DMS 273 treated with DMSO at 0.1 percent for 48 hours (cell line): Measurements from ENCODE around the gene LEMD3.
A peak's percentile ranks its signal among the peaks of the same experiment; 100 is the strongest.

Experiments used
- DNase-seq: peaks from one replicate; lab custom pipeline; 2025; lab: John Stamatoyannopoulos, UW

LEMD3 gene

DNA sequence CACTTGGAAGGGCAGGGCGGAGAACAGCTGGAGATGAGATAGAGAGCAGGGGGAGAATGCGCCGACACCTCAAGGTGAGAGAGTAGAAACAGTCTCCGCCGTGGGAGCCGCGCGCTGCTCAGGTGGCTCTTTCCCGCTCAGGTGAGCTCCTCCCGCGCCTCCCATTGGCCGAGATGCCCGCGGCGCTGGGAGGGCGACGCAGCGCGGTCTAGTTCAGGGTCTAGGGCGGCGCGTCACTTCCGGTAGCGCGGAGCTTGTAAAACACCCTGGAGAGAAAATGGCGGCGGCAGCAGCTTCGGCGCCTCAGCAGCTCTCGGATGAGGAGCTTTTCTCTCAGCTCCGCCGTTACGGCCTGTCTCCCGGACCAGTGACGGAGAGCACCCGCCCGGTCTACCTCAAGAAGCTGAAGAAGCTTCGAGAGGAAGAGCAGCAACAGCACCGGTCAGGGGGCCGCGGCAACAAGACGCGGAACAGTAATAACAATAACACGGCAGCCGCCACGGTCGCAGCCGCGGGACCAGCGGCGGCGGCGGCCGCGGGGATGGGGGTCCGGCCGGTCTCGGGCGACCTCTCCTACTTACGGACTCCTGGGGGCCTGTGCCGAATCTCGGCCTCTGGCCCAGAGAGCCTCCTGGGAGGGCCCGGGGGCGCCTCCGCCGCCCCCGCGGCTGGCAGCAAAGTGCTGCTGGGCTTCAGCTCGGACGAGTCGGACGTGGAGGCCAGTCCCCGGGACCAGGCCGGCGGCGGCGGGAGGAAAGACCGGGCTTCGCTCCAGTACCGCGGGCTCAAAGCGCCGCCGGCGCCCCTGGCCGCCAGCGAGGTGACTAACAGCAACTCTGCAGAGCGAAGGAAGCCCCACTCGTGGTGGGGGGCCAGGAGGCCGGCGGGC, at the start of gene LEMD3:
Gene LEMD3 (plus strand): TSS at position 264 of the 889 bp plus-strand sequence. CDS start 14 bp downstream, at position 278.
- peak; percentile 53 for DNase-seq

DNA sequence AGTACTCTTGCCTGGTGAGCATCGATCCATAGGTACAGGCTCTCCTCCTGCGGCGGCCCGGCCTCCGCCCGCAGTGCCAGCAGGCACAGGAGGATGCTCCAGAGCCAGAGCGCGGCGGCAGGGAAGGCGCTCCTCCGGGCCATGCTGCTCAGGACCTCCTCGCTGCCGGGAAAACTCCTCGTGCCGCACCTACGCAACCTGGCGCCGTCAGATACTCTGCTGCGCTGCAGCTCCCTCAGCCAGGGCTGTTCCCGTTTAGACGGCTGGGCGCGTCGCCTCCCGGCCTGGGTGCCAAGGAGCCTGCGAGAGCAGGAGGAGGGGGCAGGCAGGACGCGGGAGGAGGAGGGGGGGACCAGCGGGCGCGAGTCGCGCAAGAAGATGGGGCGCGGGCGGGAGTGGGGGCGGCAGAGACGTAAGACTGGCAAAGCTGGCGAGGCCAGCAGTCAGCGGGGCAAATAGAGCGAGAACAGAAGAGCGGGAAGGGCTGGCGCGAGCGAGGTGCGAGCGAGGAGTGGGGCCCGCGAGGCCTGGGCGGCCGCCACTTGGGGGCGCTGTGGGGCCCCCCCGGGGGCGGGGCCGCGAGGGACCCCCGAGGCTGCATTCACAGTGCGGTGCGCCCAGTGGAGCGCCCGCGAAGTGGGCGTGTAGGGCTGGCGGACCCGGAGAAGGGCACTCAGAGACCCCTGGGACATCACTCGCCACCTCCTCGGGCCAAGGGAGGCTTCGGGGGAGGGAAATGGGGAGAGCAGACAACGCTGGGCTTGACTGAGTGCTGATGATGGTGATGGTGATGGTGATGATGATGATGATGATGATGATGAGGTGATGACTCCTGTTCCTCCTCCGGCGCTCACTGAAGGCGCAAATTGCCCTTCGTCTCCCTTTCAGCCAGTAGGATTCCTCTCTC, 48.1 kb upstream of the LEMD3 start, which contains the start of gene WIF1:
Gene WIF1 (minus strand): TSS at position 257 of the 907 bp plus-strand sequence. CDS start 114 bp downstream, at position 143.
- DNase-seq = no peak

DNA sequence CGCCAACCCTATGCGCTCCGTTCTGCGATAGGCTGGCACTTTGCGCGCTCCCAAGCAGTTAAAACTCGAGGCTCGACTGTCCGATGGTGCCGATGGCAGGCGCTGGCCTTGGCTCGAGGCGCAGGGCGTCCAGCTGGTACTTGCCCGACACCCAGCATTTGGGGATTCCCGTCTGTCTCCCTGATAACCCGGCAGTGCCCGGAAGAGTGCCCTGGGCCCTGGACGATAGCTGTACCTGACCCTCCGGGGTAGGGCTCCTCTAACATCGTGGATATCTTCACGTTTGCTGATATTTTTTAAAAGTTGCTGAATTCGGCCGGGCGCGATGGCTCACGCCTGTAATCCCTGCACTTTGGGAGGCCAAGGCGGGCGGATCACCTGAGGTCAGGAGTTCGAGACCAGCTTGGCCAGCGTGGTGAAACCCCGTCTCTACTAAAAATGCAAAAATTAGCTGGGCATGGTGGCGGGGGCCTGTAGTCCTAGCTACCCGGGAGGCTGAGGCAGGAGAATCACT, 47.4 kb upstream of the LEMD3 start:
- DNase-seq = no peak

DNA sequence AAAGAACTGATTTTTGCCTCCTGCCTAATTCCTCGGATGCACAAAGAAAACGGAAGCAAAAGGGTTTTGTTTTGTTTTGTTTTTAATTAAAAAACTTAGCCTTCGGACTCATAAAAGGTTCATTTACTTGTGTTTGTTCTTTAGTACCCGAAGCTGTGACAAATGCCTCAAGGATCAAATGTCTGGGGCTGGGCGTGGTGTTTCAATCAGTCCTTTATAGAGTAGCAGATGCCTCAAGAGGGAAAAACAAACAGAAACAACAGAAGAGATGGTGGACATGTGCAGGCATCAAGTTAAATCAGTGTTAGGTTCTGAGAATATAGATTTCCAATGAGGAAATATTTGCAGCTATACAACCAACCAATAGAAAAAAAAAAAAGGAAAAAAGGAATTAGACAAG, 46.7 kb upstream of the LEMD3 start:
- DNase-seq = no peak

DNA sequence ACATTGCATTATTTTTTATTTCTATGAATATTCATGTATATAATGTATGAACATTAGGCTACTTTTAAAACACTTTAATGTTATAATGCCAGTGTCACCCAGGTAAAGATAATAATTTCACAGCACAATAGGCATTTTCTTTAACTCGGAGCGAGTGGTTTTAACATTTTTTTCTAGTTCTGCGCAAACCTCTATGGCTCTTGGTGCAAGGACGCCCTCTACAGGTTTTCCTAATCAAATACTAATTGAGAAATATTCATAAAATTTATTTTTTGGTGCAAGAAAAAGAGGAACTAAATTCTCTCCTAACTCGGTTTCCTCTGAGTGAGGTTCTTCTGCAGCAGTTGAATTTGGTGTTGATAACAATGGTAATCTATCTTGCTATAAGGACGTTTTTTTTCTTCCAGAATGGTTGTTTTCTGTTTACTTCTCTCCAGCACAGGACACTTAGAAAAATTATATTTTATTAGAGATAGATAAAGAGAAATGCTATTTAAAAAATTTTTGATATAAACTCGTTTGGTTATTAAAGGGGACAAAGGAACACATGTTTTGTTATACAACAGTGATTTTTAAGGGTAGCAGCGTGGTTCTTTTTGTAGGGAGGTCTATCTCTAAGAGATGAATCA, 45.8 kb upstream of the LEMD3 start:
- DNase-seq = no peak

GRCh38 chr12:65125247-65125646, 44.1 kb upstream of the LEMD3 start:
- DNase-seq = no peak

DNA sequence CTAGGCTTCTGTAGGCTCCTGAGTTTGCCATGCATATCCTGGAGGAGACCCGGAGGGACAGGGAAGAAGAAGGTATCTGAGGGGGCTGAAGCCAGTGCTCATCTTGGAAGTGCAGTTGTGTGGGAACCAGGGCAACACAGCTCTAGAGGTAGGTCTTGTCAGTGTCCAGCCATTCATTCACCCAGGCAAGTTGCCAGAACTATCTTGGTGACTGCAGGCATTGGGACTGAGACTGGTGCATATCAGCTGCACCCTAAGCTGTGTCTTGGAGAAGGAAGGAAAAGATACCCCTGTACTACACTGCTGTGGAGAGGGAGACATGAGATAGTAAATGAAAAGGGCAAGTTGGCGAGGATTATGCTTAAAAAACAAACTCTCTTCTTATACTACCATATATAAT, 43.4 kb upstream of the LEMD3 start:
- DNase-seq = no peak

GRCh38 chr12:65126482-65126881, 42.9 kb upstream of the LEMD3 start:
- DNase-seq = no peak

GRCh38 chr12:65133879-65134278, 35.5 kb upstream of the LEMD3 start:
- DNase-seq = no peak

GRCh38 chr12:65139389-65139788, 30.0 kb upstream of the LEMD3 start:
- no peak for DNase-seq

- DNase-seq = no peak
Measured at GRCh38 chr12:65140738-65141137, 28.6 kb upstream of the LEMD3 start.

DNA sequence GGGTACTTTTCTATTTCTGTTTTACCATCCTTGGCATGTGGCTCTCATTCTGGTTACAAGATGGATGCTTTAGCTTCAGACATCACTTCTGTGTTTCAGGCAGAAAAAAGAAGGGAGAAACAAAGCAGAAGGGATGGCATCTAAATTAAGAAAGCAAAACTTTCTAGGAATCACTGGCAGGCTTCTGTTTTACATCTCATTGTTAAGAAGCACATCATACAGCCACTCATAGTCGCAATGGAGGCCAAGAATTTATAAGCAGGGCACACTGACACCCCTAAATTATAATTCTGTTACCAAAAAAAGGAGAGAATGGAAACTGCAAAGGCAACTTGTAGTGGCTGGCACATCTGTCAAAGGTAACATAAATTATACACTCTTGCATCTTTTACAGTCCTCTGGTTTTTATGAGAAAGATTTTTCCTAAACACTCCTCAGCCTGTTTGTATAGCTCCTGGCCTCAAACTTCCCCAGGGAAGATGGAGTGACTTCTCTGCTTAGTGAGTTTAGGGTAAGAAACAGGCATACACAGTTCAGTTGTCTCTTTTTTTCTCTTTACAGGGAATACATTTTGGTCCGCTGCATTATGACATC, 22.0 kb upstream of the LEMD3 start:
- DNase-seq = no peak

DNA sequence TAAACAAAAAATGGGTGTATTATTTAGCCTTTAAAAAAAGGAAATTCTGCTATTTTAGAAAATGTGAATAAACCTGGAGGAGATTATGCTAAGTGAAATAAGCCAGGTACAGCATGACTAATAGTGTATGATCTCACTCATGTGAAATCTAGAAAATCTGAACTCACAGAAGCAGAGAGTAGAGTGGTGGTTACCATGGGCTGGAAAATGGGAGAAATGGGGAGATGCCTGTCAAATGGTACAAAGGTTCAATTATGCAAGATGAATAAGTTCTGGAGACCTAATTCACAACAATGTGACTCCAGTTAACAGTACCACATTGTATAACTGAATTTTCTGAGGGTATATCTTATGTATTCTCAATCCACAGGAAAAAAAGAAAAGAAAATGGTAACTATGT, 17.4 kb upstream of the LEMD3 start:
- no peak for DNase-seq

DNA sequence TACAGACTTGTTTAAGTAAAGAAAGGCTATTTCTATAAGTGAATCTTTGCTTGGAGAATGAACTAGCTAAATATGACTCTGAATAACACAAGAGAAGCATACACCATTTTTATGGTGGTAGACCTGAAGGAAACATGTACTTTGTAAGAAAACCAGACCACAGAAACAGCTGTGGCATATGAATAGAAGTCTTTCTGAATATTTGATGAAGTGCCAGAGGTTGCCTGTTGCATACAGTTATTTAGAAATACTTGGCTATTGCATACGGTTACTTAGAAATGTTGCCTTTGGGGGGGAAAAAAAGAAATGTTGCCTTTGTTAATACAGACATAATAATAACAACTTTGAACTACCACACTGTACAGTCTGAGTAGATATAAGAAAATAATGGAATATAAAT, 16.8 kb upstream of the LEMD3 start:
- DNase-seq = no peak

DNA sequence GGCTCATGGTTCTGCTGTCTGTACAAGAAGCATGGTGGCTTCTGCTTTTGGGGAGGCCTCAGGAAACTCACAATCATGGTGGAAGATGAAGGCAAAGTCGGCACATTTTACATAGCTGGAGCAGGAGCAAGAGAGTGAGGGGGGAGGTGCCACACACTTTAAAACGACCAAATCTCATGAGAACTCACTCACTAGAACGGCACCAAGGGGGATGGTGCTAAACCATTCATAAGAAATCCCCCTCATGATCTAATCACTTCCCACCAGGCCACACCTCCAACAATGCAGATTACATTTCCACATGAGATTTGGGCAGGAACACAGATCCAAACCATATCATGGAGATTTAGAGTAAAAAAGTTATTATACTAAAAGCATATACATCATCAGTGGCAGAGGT, 13.6 kb upstream of the LEMD3 start:
- no peak for DNase-seq

DNA sequence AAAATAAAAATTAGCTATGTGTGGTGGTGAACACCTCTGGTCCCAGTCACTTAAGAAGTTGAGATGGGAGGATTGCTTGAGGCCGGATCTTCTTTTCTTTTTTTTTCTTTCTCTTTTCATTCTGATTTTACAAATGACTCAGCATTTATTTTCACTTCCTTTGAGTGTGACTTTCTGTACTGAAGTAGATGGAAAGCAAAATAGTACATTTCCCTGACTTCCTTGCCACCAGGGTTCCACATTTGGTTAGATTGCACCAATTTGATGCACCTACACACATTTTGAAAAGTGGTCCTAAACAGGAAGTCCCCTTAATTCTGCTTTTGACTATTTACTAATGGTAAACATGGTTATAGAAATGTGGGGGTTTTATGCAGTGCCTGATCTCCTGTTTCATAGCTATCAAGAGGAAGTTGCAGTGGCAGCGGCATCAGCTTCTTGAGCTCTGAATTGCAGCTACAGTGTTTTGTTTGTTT, 13.0 kb upstream of the LEMD3 start:
- no peak for DNase-seq

DNA sequence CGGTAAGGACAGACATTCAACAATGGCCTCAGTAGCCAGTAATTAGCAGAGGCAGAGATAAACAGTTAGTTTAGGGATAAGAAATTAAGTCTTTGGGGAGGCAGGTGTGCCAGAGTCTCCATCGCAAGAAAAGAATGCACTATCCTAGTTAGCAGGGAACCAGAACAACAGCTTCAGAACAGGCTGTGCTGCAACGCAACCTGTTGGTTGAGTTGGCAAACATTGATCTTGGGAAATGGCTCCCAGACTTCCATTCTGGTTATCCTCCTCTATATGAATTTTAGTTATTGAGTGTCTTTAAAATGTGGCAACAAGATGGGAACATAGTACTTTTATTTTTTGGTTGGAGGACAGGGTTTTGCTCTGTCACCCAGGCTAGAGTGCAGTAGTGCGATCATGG, 12.3 kb upstream of the LEMD3 start:
- no peak for DNase-seq

GRCh38 chr12:65162609-65163008, 6.8 kb upstream of the LEMD3 start:
- DNase-seq = no peak

DNA sequence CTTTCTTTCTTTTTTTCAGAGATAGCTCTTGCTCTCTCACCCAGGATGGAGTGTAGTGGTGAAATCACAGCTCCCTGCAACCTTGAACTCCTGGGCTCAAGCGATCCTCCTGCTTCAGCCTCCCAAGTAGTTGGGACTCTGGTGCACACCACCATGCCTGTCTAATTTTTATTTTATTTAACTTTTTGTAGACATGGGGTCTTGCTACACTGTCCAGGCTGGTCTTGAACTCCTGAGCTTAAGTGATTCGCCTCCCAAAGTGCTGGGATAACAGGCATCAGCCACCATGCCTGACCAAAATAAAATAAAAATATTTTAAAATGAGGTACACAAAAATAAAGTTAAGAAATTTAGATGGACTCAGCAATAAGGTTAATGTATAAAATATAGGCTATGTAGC, 5.1 kb upstream of the LEMD3 start:
- no peak for DNase-seq

- DNase-seq = no peak
Measured at GRCh38 chr12:65164774-65165173, 4.6 kb upstream of the LEMD3 start.

- no peak for DNase-seq
Measured at GRCh38 chr12:65168681-65169319, 583 bp upstream of the LEMD3 start.
